SU-DHL-6 (cell line): ENCODE measurements around the gene SH3PXD2A.

Experiments used
- CTCF ChIP-seq: fragments of 200-600 bp; sonication (generic); IDR thresholded peaks from one replicate; pipeline ENCODE4 v1.5.1; 2017; ENCODE audit warnings: antibody characterized with exemption, mild to moderate bottlenecking, low read length, moderate library complexity; ENCODE audit not compliant: insufficient read depth, poor library complexity, severe bottlenecking
- EZH2phosphoT487 ChIP-seq: fragments of 200-600 bp; sonication (generic), shearing (Covaris generic); conservative IDR thresholded peaks from 2 replicates; pipeline ENCODE4 v1.6.1; 2018; ENCODE audit warnings: mild to moderate bottlenecking, antibody characterized with exemption, low read length, moderate library complexity, mixed read lengths

- TF ChIP-seq CTCF (no peak), EZH2phosphoT487 (no peak)
Observed at GRCh38 chr10:103819493-103819892, 35.9 kb downstream of the SH3PXD2A start.
